ENCODE data around the gene HPN.

- TF ChIP-seq CTCF (IDR thresholded peaks at IDR 0.05) (no peak), POLR2A (IDR thresholded peaks at IDR 0.05) (no peak)
Measured at GRCh38 chr19:35098413-35099049, 57.0 kb downstream of the HPN start.

Data from uterus (tissue), 2 donors.